HG03558 (cell line): ENCODE data around the gene RAB33B.
A peak's percentile ranks its signal among the peaks of the same experiment; 100 is the strongest.
"Not testable (repeated sequence)": the region's sequence is repeated elsewhere in the genome, so short reads cannot be mapped to it uniquely, and the experiment has no call there.

ENCODE experiments used
- ATAC-seq: cut with Tn5 transposase; IDR thresholded peaks from one replicate; pipeline ENCODE4 v1.9.1; 2021; ENCODE audit warnings: moderate number of reproducible peaks; ENCODE audit not compliant: unreplicated experiment; ENCODE audit errors: extremely low read depth

Gene RAB33B

DNA sequence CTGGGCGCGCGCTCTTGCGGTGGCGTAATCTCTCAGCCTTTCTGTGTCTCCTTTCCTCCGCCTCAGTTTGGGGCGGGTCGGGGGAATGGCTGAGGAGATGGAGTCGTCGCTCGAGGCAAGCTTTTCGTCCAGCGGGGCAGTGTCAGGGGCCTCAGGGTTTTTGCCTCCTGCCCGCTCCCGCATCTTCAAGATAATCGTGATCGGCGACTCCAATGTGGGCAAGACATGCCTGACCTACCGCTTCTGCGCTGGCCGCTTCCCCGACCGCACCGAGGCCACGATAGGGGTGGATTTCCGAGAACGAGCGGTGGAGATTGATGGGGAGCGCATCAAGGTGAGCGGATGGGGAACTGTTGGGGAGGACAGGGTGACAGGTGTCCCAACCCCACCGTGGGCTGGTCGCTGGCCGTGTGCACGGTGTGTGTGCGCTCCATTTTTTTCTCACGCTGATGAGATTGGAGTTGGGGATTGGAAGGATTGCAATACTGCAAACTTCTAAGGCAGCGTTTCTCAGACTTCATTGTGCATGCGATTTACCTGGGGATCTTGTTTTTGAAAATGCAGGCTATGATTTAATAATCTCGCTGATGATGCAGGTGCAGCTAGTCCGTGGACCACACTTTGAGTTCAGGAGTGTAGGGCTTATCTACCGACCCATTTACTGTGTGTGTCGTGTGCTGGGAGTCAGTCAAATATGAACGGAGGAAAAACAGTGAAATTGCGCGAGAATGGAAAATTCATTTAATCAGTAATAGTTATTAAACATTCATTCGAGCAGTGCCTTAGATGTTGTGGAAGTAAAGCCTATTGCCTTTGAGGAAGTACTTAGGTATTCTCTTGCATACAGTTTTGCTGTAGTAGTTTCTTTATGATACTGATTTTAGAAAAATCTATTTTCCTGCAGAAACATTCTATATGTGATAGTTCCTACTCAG lies at the start of gene RAB33B:
RAB33B (plus strand) TSS at position 11 of the 935 bp plus-strand sequence; CDS start at position 86, 75 bp downstream.
- no peak for ATAC-seq

DNA sequence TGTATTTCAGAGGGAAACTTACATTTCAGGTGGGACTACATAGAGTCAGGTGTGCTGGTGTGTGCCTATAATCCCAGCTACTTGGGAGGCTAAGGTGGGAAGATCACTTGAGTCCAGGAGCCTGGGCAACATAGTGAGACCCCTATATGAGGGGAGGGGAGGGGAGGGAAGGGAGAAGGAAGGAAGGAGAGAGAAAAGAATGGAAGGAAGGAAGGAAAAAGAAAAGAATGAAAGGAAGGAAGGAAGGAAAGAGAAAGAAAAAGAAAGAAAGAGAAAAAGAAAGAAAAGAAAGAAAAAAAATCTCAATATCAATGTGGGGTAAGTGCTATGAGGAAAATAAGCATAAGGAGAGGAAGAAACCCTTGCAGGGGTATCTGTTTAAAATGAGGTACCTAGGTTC lies 43.6 kb upstream of the RAB33B start:
- ATAC-seq, result no peak

DNA sequence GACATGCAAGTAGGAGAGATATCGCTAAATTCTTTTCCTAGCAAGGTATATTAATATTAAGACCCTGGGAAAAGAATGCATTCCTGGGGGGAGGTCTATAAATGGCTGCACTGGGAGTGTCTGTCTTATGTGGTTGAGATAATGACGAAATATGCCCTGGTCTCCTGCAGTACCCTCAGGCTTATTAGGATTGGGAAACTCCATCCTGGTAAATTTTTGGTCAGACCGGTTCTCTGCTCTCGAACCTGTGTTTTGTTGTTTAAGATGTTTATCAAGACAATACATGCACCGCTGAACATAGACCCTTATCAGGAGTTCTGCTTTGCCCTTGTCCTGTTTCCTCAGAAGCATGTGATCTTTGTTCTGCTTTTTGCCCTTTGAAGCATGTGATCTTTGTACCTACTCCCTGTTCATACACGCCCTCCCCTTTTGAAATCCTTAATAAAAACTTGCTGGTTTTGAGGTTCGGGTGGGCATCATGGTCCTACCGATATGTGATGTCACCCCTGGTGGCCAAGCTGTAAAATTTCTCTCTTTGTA lies 39.2 kb upstream of the RAB33B start:
- ATAC-seq, result not testable (repeated sequence)

DNA sequence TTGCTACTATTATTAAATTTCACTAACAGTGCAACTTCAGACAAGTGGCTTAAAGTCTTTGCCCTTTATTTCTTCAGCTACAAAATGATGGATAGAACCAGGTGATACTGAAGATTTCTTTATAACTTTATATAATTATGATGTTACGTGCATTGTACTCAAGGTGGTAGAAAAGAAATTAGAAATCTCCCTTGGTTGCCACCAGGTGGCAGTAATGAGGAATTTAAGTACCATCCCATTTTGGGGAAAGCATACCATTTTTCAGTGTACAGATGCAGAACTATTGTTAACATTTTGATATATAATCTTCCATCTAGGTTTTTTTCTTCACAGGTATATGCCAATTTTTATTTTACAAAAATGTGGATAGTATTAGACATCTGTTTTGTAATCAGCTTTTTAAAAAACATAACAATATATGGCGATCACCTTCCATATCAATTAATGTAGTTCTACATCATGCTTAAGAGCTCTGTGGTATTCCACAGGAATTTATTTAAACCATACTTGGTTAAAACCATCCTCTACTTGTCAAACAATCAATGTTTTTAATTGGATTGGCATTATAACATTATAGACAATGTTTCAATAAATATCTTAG lies 37.7 kb upstream of the RAB33B start:
- ATAC-seq, result no peak

DNA sequence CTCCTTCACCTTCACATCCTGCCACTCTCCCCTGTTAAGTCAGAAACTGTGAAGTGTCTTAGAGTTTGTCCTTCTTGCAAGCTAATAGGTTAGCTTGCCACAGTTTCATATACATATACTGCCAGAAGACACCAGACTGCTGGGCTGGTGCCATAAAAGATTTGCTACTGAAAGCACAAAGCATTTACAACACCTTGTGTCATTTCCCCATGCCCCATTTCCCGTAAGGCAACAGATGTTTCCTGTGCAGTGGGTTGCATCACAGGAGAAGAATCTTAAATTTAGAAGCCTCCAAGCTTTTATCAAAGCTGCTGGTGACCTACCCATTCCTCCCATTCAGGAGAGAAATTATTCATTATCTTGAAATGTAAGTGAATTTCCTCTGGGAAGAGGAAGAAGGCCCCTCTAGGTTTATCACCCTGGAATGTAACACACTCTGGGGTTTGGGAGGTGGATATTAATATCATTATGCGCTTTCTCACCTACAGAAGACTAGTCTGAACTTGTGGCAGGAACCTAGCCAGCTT lies 34.5 kb upstream of the RAB33B start:
- peak; percentile 58 for ATAC-seq

DNA sequence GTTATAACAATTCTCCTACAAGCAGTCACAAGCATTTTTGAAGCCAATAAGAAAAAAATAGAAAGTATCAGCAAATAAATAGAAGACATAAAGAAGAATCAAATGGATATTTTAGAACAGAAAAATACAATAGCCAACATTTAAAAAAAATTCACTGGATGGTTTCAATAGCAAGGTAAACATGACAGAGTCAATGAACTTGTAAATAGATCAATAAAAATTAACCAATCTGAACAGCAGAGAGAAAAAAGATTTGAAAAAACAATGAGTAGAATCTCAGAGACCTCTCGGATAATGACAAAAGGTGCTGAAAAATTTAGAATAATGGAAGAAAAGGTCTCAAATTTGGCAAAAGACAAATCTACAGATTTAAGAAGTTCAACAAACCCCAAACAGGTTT lies 33.3 kb upstream of the RAB33B start:
- ATAC-seq, result no peak

DNA sequence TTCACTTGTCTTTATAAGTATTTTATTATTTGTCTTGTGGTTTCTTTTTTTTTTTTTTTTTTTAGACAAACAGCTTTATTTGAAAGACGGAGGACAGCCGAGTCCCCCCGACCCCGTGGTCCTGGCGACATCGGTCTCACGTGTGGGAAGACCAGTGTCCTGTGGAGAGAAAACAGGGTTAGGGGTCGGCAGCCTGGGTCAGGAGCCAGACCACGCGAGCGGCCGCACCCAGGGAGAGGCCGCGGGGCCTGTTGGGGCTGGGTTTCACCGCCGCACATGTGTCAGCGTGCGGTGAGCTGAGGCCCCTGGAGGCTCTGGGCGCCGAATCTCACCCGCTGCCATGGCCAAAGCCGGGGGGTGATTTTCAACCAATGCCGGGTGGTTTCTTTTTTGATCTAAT lies 17.8 kb upstream of the RAB33B start:
- ATAC-seq, result no peak

DNA sequence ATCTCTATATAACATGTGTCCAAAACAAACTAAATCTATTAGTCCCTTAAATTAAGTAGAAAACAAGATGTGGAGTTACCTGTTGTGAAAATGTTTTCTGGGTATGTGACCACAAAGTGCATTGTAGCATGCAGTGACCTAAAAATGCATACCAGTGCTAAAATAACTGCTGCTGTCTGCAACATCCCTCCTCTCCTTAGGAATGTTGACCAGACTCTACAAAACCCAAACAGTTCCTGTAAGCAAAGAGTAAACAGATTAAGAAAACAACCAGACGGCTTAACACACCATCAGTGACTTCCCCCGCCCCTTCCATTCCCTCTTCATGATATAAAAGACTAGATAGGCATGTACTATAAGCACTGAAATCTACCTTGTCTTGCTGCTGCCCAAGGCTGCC lies 15.8 kb upstream of the RAB33B start:
- no peak for ATAC-seq

DNA sequence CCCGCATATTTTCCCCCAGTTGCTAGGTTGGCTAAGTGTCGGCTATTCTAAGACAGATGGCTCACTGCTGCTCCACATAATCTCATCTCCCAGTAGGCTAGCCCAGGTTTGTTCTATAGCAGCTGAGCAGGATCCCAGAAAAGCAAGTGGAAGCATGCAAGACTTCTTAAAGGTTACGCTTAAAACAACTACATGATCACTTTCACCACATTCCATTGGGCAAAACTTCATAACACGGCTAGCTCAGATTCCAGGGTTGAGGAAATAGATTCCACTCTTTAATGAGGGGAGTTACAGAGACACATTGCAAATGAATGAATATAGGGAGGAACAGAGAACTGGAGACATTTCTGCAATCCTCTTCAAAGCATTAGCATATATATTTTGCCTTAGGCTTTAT lies 12.9 kb upstream of the RAB33B start:
- no peak for ATAC-seq

DNA sequence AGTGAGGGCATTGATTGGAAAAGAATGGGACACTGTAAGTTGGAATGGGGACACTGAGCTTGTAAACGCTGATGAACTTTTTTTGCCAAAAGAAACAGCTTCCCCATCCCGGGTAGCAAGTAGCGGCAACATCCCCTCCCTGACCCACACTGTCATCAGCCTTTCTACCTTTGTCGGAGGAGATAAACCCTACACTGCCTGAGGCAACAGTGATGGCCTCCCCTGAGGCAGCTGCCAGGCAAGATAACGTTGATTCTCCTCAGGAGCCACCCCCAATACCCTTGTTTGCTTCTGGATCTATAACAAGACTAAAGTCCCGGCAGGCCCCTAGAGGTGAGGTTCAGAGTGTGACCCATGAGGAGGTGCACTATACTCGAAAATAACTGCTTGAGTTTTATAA lies 10.3 kb upstream of the RAB33B start:
- ATAC-seq, result no peak

DNA sequence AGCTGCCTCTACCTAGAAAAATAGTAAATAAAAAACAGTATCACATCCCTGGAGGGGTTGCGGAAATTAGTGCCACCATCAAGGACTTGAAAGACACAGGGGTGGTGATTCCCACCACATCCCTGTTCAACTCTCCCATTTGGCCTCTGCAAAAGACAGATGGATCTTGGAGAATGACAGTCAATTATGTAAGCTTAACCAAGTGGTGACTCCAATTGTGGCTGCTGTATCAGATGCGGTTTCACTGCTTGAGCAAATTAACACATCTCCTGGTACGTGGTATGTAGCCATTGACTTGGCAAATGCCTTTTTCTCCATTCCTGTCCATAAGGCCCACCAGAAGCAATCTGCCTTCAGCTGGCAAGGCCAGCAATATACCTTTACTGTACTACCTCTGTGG lies 9.0 kb upstream of the RAB33B start:
- not testable (repeated sequence) for ATAC-seq

DNA sequence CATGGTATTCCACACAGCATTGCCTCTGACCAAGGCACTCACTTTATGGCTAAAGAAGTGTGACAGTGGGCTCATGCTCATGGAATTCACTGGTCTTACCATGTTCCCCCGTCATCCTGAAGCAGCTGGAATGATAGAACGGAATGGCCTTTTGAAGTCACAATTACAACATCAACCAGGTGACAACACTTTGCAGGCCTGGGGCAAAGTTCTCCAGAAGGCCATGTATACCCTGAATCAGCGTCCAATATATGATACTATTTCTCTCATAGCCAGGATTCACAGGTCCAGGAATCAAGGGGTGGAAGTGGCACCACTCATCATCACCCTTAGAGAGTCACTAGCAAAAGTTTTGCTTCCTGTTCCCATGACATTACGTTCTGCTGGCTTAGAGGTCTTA lies 6.8 kb upstream of the RAB33B start:
- ATAC-seq, result not testable (repeated sequence)

DNA sequence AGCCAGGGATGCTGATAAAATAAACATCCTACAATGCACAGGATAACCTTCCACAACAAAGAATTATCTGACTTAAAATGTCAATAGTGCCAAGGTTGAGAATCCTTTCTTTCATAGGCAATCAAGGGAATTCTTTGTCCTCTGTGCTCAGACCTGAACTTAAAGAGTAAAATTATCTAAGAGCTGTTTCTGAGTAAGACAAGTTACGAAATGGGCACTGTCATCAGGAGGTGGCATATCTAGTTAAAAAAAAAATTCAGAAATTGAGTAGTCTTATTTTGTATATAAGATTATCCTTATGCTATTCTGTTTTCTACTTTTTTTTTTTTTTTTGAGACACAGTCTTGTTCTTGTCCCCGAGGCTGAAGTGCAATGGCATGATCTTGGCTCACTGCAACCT lies 3.3 kb upstream of the RAB33B start:
- no peak for ATAC-seq

DNA sequence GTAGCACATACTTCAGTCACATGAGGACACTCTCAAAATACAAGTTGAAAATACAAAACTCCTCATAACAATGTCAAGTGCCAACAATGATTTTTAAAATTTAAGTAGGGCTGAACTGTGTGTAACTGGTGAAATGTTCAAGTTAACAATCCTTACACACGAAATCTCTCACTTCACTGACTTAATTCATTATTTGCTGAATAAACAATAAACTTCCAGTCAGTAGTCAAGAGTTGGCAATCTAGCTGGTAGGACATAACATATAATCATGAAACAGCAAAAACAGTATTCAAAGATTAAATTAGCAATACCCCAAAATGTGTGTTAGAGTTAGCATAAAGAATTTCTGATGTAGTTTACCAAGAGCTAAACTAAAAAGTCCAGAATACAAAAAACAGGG lies 1.9 kb upstream of the RAB33B start:
- no peak for ATAC-seq

DNA sequence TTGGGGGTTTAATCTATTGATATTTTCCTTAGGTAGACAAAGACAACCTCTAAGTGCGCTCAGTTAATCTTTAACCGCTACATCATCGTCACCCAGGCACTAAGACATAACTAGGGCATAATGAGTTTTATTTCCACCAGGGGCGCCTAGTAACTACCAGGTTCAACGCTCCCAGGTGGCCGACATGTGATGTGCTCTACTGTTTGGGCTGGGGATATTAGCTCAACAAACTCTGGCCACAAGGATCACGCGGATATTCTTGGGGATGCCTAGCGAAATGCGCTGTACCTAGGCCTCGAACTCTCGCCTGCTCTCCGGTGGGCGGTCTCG lies 915 bp upstream of the RAB33B start:
- peak; percentile 37 for ATAC-seq

DNA sequence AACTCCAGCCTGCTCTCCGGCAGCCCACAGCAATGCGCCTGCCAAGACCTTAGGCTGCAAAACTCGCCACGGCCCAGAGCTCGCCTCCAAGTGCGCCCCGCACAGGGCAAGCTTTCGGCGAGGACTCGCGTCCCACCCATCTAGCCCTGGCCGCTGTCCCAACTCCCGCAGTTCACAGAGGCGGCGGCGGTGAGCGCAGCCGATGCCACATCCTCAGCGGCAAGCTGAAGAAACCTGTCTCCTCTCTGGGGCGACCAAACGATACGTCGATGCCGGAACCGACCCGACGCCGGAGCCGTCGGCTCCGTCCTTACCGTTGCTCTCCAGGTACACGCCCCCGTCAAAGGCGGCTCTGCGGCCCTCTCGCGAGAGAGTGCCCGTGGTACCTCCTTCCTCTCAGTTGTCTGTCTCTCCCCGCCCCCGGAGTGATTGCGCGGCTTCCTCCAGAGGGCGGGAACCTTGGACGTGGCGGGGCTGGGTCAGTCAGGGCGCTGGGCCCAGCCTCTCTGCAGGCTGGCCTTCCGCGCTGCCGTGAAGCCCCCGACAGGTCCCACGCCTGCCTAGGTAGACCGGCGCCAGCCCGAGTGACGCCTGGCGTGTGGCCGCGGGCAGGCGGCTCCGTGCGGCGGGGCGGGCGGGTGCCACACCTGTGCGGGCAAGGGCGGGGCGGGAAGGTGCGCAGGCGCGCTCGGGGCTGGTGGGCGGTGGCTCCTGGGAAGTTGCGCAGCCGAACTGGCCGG lies 380 bp upstream of the RAB33B start:
- peak; percentile 78 for ATAC-seq

DNA sequence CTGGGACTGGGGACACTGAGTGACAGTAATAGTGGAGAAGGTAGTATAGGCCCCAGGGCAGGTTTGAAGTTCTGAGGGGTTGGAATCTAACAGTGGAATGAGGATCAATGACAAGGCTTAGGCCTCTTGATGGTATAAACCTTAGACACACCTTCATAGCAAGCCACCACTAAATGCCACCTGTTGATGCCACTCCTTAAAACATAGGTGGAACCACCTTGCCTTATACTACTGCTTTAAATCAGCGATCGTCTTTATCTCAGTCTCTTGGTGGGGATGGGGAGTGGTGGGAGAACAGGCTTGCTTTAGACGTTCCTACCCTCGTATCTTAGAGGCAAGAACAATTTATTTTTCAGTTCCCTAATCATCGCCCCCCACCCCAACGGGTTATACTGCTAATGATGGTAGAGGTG lies 1.2 kb downstream of the RAB33B start:
- ATAC-seq, result no peak

DNA sequence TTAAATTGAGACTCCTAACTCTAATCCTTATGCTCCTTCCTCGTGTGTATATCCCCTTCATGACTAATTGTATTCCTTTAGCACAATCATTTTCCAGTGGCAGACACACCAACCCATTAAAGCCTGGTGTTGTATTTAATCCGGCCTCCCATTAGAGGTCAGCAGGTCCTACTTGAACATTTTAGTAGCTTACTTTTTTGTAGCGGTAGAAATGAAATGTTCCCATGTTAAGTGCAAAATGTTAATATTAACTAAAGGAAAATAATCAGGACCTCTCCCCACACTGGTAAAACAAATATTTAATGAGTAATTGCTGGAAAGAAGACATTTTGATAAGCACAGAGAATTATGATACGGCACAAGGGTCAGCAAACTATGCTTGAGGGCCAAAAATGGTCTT lies 3.4 kb downstream of the RAB33B start:
- ATAC-seq, result no peak

DNA sequence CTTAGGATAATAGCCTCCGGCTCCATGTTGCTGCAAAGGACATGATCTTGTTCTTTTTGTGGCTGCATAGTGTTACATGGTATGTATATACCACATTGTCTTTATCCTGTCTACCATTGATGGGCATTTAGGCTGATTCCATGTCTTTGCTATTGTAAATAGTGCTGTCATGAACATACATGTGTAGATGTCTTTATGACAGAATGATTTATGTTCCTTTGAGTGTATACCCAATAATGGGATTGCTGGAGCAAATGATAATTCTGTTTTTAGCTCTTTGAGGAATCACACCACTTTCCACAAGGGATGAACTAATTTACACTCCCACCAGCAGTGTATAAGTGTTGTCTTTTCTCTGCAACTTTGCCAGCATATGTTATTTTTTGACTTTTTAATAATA lies 4.6 kb downstream of the RAB33B start:
- ATAC-seq, result no peak

DNA sequence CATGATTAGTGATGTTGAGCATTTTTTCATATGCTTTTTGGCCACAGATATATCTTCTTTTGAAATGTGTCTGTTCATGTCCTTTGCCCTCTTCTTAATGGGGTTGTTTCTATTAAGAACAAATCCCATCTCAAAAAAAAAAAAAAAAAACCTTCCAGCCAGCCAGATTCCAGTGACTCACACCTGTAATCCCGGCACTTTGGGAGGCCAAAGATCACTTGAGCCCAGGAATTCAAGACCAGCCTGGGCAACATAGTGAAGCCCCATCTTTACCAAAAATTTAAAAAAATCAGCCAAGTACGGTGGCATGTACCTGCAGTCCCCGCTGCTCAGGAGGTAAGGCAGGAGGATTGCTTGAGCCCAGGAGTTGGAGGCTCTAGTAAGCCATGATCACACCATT lies 5.1 kb downstream of the RAB33B start:
- no peak for ATAC-seq

DNA sequence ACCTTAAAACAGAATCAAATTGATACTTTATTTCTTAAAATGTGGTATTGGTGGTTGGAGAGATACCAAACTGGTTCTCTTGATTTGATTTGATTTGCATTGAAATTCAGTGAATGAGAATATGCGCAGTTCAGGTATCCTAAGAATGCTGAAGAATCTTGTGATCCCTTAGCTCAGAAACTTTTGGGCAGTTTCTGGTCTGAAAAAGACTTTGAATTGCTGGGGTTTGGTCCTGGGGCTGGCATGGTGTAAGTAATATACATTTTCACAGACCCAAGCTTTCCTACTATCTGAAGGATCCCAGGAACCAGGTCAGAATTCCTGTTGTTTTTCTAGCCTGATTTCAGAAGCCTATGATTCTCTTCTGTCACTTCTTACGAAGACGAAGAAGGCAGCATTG lies 6.6 kb downstream of the RAB33B start:
- no peak for ATAC-seq
